Panc1 (cell line): Measurements from ENCODE around the gene CORIN. TPM values are rescaled to one million over a fixed set of nuclear protein-coding genes. Genes with fewer than 3 reads are reported as not detected.

Experiments
- microRNA-seq: library from miRNA; unstranded; fragments of <30 nt; microRNA quantifications from one replicate; pipeline ENCODE4 v1.1.0, GENCODE V29; 2020; ENCODE audit not compliant: unreplicated experiment
- total RNA-seq: library from RNA; stranded (reverse); gene quantifications from one replicate; pipeline ENCODE4 v1.2.1, GENCODE V29; 2021; ENCODE audit not compliant: unreplicated experiment

Gene CORIN
- total RNA-seq, 1 experiment from 2014 or later, result not detected

Small RNA genes within 50 kb of the gene (microRNA-seq; reads per million reads assigned to microRNA genes)
- not detected for gene MIR8053

Other genes with a start within 250 kb of the CORIN start
- gene NFXL1, start 76.5 kb upstream of the CORIN start, total RNA-seq, result 9.2 TPM
- 0.23 TPM for gene CNGA1, start 178.6 kb upstream of the CORIN start, total RNA-seq
- 0.82 TPM for gene NIPAL1, start 178.7 kb upstream of the CORIN start, total RNA-seq